ENCODE results near the gene GTPBP8. TPM values are rescaled to one million over a fixed set of nuclear protein-coding genes. Genes with fewer than 3 reads are reported as not detected.
A peak's percentile ranks its signal among the peaks of the same experiment; 100 is the strongest.

The GTPBP8 gene
- total and polyA plus RNA-seq, 2 donors (not counting 1 experiment from before 2014, with no cell fraction given) = 20.5 to 23.5 TPM

GRCh38 chr3:112965656-112966055, 25.1 kb upstream of the GTPBP8 start:
- CTCF ChIA-PET = interaction anchor here (2.4 to 3.7 kb wide), 2 partner anchors 13 to 231 kb away, joined by 11 to 22 read pairs; no protein-coding TSS in a partner anchor
- Histone ChIP-seq H4K20me1 (ENCODE audit: control insufficient read depth, insufficient read depth, low read length, poor library complexity, severe bottlenecking) (no peaks in the 10 kb centered on the region), H3K9ac (ENCODE audit: low read length) (no peak overlapping the region), H2AFZ (ENCODE audit: insufficient read depth, low read depth, low read length, poor library complexity, severe bottlenecking) (no peak overlapping the region), H3K4me2 (replicated peaks; ENCODE audit: low read depth, low read length, poor library complexity, severe bottlenecking) (no peak overlapping the region), H3K9me3 (ENCODE audit: control extremely low read depth in 1 of 3, control insufficient read depth in 2 of 3, insufficient read depth in 1 of 3, low read length in 2 of 3) (peaks cover 1 to 15% (median 9%) of the 10 kb centered on the region in 3 donors), H3K27ac (ENCODE audit: low read length in 2 of 2) (no peak overlapping the region), H3K36me3 (replicated peaks in 1 of 2; ENCODE audit: control extremely low read depth in 1 of 2, control insufficient read depth in 1 of 2, extremely low read depth in 1 of 2, insufficient read depth in 2 of 2, low read length in 1 of 2) (no peaks in the 10 kb centered on the region), H3K4me1 (ENCODE audit: control insufficient read depth in 2 of 2, insufficient read depth in 2 of 2, low read length in 2 of 2) (peaks cover 17 to 20% of the 10 kb centered on the region in 2 donors), H3K4me3 (ENCODE audit: control extremely low read depth in 1 of 5, extremely low read depth in 1 of 5, insufficient read depth in 1 of 5, low read depth in 2 of 5, low read length in 4 of 5) (no peak overlapping the region), H3K27me3 (replicated peaks in 1 of 4; ENCODE audit: control extremely low read depth in 1 of 4, control insufficient read depth in 3 of 4, insufficient read depth in 4 of 4, low read length in 3 of 4) (no peaks in the 10 kb centered on the region), H3K79me2 (ENCODE audit: control insufficient read depth, insufficient read depth, low read length) (peaks cover 4% of the 10 kb centered on the region)
- TF ChIP-seq CTCF (IDR thresholded peaks at IDR 0.05) = no peak
- no peak for TF ChIP-seq EZH2 (IDR thresholded peaks at IDR 0.05; ENCODE audit: borderline replicate concordance, insufficient read depth, low read depth, low read length, poor library complexity, severe bottlenecking)
- H3K9me3 Mint-ChIP-seq (ENCODE audit: insufficient read depth) = peaks cover 11% of the 10 kb centered on the region
- DNase-seq (no peak), ATAC-seq (ENCODE audit: low read depth) (no peak)
- intact Hi-C loops (cut with micrococcal nuclease) = no loop called here
- no peaks in the 10 kb centered on the region for H3K27me3 Mint-ChIP-seq
- no peak overlapping the region for H3K27ac Mint-ChIP-seq
- POLR2A ChIA-PET = interaction anchor here (0.5 kb wide), 1 partner anchor 164 kb away, joined by 4 read pairs; no protein-coding TSS in a partner anchor
- no CpG with 5 or more reads among the region's 6 CpGs for WGBS (ENCODE audit: insufficient coverage)
- peaks cover 44% of the 10 kb centered on the region for H3K4me1 Mint-ChIP-seq
- H3K4me3 Mint-ChIP-seq = no peak overlapping the region

- H3K27me3 ChIP-seq (replicated peaks in 1 of 4; ENCODE audit: control extremely low read depth in 1 of 4, control insufficient read depth in 3 of 4, insufficient read depth in 4 of 4, low read length in 3 of 4) = no peaks in the 10 kb centered on the region
- Mint-ChIP-seq H3K4me1 (peaks cover 49% of the 10 kb centered on the region), H3K27me3 (no peaks in the 10 kb centered on the region), H3K9me3 (ENCODE audit: insufficient read depth) (peaks cover 11% of the 10 kb centered on the region), H3K27ac (peak overlapping the region; percentile 33), H3K4me3 (no peak overlapping the region)
- H3K27ac ChIP-seq (ENCODE audit: low read length in 2 of 2) = no peak overlapping the region
- intact Hi-C loops (cut with micrococcal nuclease) = no loop called here
- peaks cover 4% of the 10 kb centered on the region for H3K79me2 ChIP-seq (ENCODE audit: control insufficient read depth, insufficient read depth, low read length)
- TF ChIP-seq CTCF (IDR thresholded peaks at IDR 0.05) (no peak), EZH2 (IDR thresholded peaks at IDR 0.05; ENCODE audit: borderline replicate concordance, insufficient read depth, low read depth, low read length, poor library complexity, severe bottlenecking) (no peak)
- H3K4me1 ChIP-seq (ENCODE audit: control insufficient read depth in 2 of 2, insufficient read depth in 2 of 2, low read length in 2 of 2) = peaks cover 17 to 20% of the 10 kb centered on the region in 2 donors
- peaks cover 1 to 15% (median 9%) of the 10 kb centered on the region in 3 donors for H3K9me3 ChIP-seq (ENCODE audit: control extremely low read depth in 1 of 3, control insufficient read depth in 2 of 3, insufficient read depth in 1 of 3, low read length in 2 of 3)
- POLR2A ChIA-PET = no interaction called here
- WGBS (ENCODE audit: insufficient coverage) = no CpG with 5 or more reads among the region's 2 CpGs
- no peaks in the 10 kb centered on the region for H3K36me3 ChIP-seq (replicated peaks in 1 of 2; ENCODE audit: control extremely low read depth in 1 of 2, control insufficient read depth in 1 of 2, extremely low read depth in 1 of 2, insufficient read depth in 2 of 2, low read length in 1 of 2)
- peak overlapping the region; percentile 24 for H3K4me2 ChIP-seq (replicated peaks; ENCODE audit: low read depth, low read length, poor library complexity, severe bottlenecking)
- H4K20me1 ChIP-seq (ENCODE audit: control insufficient read depth, insufficient read depth, low read length, poor library complexity, severe bottlenecking) = no peaks in the 10 kb centered on the region
- no peak overlapping the region for H3K4me3 ChIP-seq (ENCODE audit: control extremely low read depth in 1 of 5, extremely low read depth in 1 of 5, insufficient read depth in 1 of 5, low read depth in 2 of 5, low read length in 4 of 5)
- DNase-seq = no peak
- no peak overlapping the region for H3K9ac ChIP-seq (ENCODE audit: low read length)
- CTCF ChIA-PET = interaction anchor here (0.6 to 3.7 kb wide), 4 partner anchors 13 to 232 kb away, joined by 3 to 22 read pairs (median 7); no protein-coding TSS in a partner anchor
- ATAC-seq (ENCODE audit: low read depth) = no peak
- no peak overlapping the region for H2AFZ ChIP-seq (ENCODE audit: insufficient read depth, low read depth, low read length, poor library complexity, severe bottlenecking)
Measured at GRCh38 chr3:112966633-112967032, 24.2 kb upstream of the GTPBP8 start.

All from B cell (primary cell).